HepG2 (cell line): ENCODE data around the gene RBP5. TPM values are rescaled to one million over a fixed set of nuclear protein-coding genes. Genes with fewer than 3 reads are reported as not detected.

Experiments used
- CCDC6 ChIP-seq: sonication (generic); formaldehyde crosslinking; IDR thresholded peaks from 2 replicates; pipeline ENCODE4 v1.8.1; 2022; ENCODE audit warnings: mild to moderate bottlenecking, missing genetic modification reagents, moderate library complexity
- ESRRA ChIP-seq: sonication (generic); formaldehyde crosslinking; IDR thresholded peaks from 2 replicates; pipeline ENCODE4 v1.5.1; 2020; ENCODE audit warnings: mild to moderate bottlenecking, low read depth, missing genetic modification reagents
- GABPB1 ChIP-seq: IDR thresholded peaks from 2 replicates; pipeline ENCODE4 v1.6.1; 2016; ENCODE audit warnings: mild to moderate bottlenecking, missing genetic modification reagents, moderate library complexity, missing compliant biosample characterization
- GFI1 ChIP-seq: sonication (generic); formaldehyde crosslinking; IDR thresholded peaks from 2 replicates; pipeline ENCODE4 v1.5.0; 2020; ENCODE audit warnings: missing genetic modification reagents, mild to moderate bottlenecking, borderline replicate concordance
- HES4 ChIP-seq: sonication (generic); formaldehyde crosslinking; IDR thresholded peaks from 2 replicates; pipeline ENCODE4 v1.9.0; 2021; ENCODE audit warnings: mild to moderate bottlenecking, missing genetic modification reagents, borderline replicate concordance
- MTF2 ChIP-seq: sonication (generic); formaldehyde crosslinking; IDR thresholded peaks from 2 replicates; pipeline ENCODE4 v1.5.0; 2020; ENCODE audit warnings: missing genetic modification reagents, borderline replicate concordance
- NCOA1 ChIP-seq: sonication (generic); formaldehyde crosslinking; IDR thresholded peaks from 2 replicates; pipeline ENCODE4 v1.9.0; 2021; ENCODE audit warnings: missing genetic modification reagents
- NCOR1 ChIP-seq: fragments of 200-600 bp; sonication (generic); IDR thresholded peaks from 2 replicates; pipeline ENCODE4 v1.7.0; 2017; ENCODE audit warnings: antibody characterized with exemption, low read length, borderline replicate concordance
- NR1H2 ChIP-seq: sonication (generic); formaldehyde crosslinking; IDR thresholded peaks from 2 replicates; pipeline ENCODE4 v1.8.1; 2022; ENCODE audit warnings: low read depth, missing genetic modification reagents, borderline replicate concordance
- POLR2A ChIP-seq, 2 experiments: IDR thresholded peaks; 2 replicates each; pipeline ENCODE4 v1.6.1; 2011; ENCODE audit warnings: low read depth in 2 of 2, low read length in 2 of 2, mild to moderate bottlenecking in 1 of 2, moderate library complexity in 1 of 2; ENCODE audit not compliant: insufficient read depth in 1 of 2
- SNRNP70 ChIP-seq: fragments of 200-400 bp; formaldehyde crosslinking; IDR thresholded peaks from 2 replicates; pipeline ENCODE4 v1.6.1; 2017; ENCODE audit warnings: mild to moderate bottlenecking, low read depth, low read length, moderate library complexity
- TBX2 ChIP-seq: sonication (generic); formaldehyde crosslinking; IDR thresholded peaks from 2 replicates; pipeline ENCODE4 v1.5.0; 2020; ENCODE audit warnings: missing genetic modification reagents, mild to moderate bottlenecking, borderline replicate concordance
- ZMYM4 ChIP-seq: sonication (generic); formaldehyde crosslinking; IDR thresholded peaks from 2 replicates; pipeline ENCODE4 v1.8.1; 2023; ENCODE audit warnings: mild to moderate bottlenecking, missing genetic modification reagents
- ZNF326 ChIP-seq: sonication (generic); formaldehyde crosslinking; IDR thresholded peaks from 2 replicates; pipeline ENCODE4 v1.4.0; 2020; ENCODE audit warnings: missing genetic modification reagents, borderline replicate concordance
- ZNF350 ChIP-seq: sonication (generic); formaldehyde crosslinking; IDR thresholded peaks from 2 replicates; pipeline ENCODE4 v1.4.0; 2020; ENCODE audit warnings: mild to moderate bottlenecking, low read depth, missing genetic modification reagents, borderline replicate concordance
- ZNF446 ChIP-seq: sonication (generic); formaldehyde crosslinking; IDR thresholded peaks from 2 replicates; pipeline ENCODE4 v1.5.0; 2020; ENCODE audit warnings: mild to moderate bottlenecking, missing genetic modification reagents
- polyA plus RNA-seq, 8 experiments: library from polyadenylated mRNA; depleted of rRNA in 3 of 8; stranded (reverse) in 7 of 8; unstranded in 1 of 8; fragments of >200 nt; fragmentation: Illumina TruSeq in 4 of 8; extraction: Trizol in 4 of 8; gene quantifications; 2 replicates each; pipeline versions ENCODE4 v1.2.1 to v1.2.3, GENCODE V29; 2011 to 2016; ENCODE audit warnings: low read depth in 4 of 8, missing spikeins in 1 of 8, mixed read lengths in 1 of 8; ENCODE audit not compliant: insufficient read depth in 1 of 8
- total RNA-seq, 5 experiments: library from RNA; depleted of rRNA; stranded (reverse); fragments of >200 nt; fragmentation: Illumina TruSeq; extraction: Trizol; gene quantifications; 2 replicates each; pipeline ENCODE4 v1.2.3, GENCODE V29; 2016; ENCODE audit warnings: low read depth in 1 of 5
- TF ChIP-seq, protein P1 (sequence below): IDR thresholded peaks from 2 replicates; pipeline ENCODE4 v1.6.1; 2016; ENCODE audit warnings: low read depth, missing genetic modification reagents, missing compliant biosample characterization
- TF ChIP-seq, protein P2 (sequence below): sonication (generic); formaldehyde crosslinking; IDR thresholded peaks from 2 replicates; pipeline ENCODE4 v1.5.0; 2020; ENCODE audit warnings: mild to moderate bottlenecking, missing genetic modification reagents, borderline replicate concordance

Gene RBP5
- total and polyA plus RNA-seq, 2 of the 13 experiments (the other 11 are each of a cell fraction or from before 2014, with no cell fraction given): 13.8 to 19.8 TPM

DNA sequence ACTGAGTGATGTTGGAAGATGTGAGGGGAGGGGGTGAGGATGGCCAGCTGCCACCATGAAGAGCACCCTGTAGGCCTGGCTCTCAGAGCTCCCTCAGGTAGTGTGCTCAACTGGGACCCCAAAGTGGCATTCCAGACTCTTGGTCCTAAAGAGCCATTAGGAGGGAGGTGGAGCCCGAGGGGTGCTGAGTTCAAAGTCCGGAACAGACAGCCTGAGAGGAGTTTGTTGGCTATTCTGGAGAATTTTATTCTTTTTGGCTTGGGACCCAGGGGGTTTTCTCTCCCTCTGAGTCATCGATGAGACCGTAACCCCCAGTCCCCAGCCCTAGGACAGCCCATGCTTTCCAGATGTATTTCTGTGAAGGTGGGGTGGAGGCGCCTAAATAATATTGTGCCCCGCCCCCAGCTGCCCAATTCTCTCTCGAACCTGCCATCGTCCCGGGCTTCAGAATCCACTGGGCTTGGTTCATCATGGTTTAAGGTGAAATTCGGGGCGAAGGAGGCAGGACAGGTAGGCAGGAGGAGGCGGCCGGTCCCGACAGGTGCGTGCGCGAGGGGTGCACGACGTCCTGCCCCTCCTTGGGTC lies 690 bp upstream of the RBP5 start (continued):
- TF ChIP-seq, protein P1, sequence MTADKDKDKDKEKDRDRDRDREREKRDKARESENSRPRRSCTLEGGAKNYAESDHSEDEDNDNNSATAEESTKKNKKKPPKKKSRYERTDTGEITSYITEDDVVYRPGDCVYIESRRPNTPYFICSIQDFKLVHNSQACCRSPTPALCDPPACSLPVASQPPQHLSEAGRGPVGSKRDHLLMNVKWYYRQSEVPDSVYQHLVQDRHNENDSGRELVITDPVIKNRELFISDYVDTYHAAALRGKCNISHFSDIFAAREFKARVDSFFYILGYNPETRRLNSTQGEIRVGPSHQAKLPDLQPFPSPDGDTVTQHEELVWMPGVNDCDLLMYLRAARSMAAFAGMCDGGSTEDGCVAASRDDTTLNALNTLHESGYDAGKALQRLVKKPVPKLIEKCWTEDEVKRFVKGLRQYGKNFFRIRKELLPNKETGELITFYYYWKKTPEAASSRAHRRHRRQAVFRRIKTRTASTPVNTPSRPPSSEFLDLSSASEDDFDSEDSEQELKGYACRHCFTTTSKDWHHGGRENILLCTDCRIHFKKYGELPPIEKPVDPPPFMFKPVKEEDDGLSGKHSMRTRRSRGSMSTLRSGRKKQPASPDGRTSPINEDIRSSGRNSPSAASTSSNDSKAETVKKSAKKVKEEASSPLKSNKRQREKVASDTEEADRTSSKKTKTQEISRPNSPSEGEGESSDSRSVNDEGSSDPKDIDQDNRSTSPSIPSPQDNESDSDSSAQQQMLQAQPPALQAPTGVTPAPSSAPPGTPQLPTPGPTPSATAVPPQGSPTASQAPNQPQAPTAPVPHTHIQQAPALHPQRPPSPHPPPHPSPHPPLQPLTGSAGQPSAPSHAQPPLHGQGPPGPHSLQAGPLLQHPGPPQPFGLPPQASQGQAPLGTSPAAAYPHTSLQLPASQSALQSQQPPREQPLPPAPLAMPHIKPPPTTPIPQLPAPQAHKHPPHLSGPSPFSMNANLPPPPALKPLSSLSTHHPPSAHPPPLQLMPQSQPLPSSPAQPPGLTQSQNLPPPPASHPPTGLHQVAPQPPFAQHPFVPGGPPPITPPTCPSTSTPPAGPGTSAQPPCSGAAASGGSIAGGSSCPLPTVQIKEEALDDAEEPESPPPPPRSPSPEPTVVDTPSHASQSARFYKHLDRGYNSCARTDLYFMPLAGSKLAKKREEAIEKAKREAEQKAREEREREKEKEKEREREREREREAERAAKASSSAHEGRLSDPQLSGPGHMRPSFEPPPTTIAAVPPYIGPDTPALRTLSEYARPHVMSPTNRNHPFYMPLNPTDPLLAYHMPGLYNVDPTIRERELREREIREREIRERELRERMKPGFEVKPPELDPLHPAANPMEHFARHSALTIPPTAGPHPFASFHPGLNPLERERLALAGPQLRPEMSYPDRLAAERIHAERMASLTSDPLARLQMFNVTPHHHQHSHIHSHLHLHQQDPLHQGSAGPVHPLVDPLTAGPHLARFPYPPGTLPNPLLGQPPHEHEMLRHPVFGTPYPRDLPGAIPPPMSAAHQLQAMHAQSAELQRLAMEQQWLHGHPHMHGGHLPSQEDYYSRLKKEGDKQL (CRISPR knock-in tag): no peak
- TF ChIP-seq ZMYM4 (CRISPR knock-in tag): peak; percentile 33; the same call in 1 of the 2 replicates
- TF ChIP-seq NCOR1: peak; percentile 38; the same call in 1 of the 2 replicates
- TF ChIP-seq ESRRA (CRISPR knock-in tag): 0 out of 2 replicates have a peak, but pooled peaks have one; percentile 12
- peak; percentile 43 for TF ChIP-seq GABPB1 (CRISPR knock-in tag)
- no peak; the same call in 1 of the 2 replicates for TF ChIP-seq CCDC6 (CRISPR knock-in tag)
- 0 out of 2 replicates have a peak, but pooled peaks have one; percentile 55 for TF ChIP-seq MTF2 (CRISPR knock-in tag)
- TF ChIP-seq, protein P2, sequence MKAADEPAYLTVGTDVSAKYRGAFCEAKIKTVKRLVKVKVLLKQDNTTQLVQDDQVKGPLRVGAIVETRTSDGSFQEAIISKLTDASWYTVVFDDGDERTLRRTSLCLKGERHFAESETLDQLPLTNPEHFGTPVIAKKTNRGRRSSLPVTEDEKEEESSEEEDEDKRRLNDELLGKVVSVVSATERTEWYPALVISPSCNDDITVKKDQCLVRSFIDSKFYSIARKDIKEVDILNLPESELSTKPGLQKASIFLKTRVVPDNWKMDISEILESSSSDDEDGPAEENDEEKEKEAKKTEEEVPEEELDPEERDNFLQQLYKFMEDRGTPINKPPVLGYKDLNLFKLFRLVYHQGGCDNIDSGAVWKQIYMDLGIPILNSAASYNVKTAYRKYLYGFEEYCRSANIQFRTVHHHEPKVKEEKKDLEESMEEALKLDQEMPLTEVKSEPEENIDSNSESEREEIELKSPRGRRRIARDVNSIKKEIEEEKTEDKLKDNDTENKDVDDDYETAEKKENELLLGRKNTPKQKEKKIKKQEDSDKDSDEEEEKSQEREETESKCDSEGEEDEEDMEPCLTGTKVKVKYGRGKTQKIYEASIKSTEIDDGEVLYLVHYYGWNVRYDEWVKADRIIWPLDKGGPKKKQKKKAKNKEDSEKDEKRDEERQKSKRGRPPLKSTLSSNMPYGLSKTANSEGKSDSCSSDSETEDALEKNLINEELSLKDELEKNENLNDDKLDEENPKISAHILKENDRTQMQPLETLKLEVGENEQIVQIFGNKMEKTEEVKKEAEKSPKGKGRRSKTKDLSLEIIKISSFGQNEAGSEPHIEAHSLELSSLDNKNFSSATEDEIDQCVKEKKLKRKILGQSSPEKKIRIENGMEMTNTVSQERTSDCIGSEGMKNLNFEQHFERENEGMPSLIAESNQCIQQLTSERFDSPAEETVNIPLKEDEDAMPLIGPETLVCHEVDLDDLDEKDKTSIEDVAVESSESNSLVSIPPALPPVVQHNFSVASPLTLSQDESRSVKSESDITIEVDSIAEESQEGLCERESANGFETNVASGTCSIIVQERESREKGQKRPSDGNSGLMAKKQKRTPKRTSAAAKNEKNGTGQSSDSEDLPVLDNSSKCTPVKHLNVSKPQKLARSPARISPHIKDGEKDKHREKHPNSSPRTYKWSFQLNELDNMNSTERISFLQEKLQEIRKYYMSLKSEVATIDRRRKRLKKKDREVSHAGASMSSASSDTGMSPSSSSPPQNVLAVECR: peak; percentile 4; the same call in 1 of the 2 replicates
- TF ChIP-seq NCOA1 (CRISPR knock-in tag): peak; percentile 26; the same call in 1 of the 2 replicates
- 0 out of 2 replicates have a peak, but pooled peaks have one; percentile 9 for TF ChIP-seq ZNF350 (CRISPR knock-in tag)
- 0 out of 2 replicates have a peak, but pooled peaks have one; percentile 32 for TF ChIP-seq GFI1 (CRISPR knock-in tag)
- peak; percentile 39; the same call in 1 of the 2 replicates for TF ChIP-seq TBX2 (CRISPR knock-in tag)
- peak in 1 of 2 experiments; percentile 52; a peak in 1 of 4 replicates for TF ChIP-seq POLR2A (IDR thresholded peaks at IDR 0.05; ENCODE audit: insufficient read depth in 1 of 2, low read depth in 2 of 2, low read length in 2 of 2)
- no peak for TF ChIP-seq ZNF326
- TF ChIP-seq NR1H2 (CRISPR knock-in tag): no peak
- no peak for TF ChIP-seq SNRNP70
- no peak for TF ChIP-seq ZNF446 (CRISPR knock-in tag)
- TF ChIP-seq HES4 (CRISPR knock-in tag): 0 out of 2 replicates have a peak, but pooled peaks have one; percentile 23
